Activated CD8-positive, alpha-beta memory T cell treated with anti-CD3 and anti-CD28 coated beads, Interleukin-2, amount 50 U/mL, for 48 hours (primary cell): Measurements from ENCODE around the gene ZFP69B.
"Not testable (repeated sequence)": the region's sequence is repeated elsewhere in the genome, so short reads cannot be mapped to it uniquely, and the experiment has no call there.

ENCODE experiments used
- DNase-seq: peaks from one replicate; pipeline ENCODE4 v3.0.0-alpha.2; 2020

ZFP69B gene

DNA sequence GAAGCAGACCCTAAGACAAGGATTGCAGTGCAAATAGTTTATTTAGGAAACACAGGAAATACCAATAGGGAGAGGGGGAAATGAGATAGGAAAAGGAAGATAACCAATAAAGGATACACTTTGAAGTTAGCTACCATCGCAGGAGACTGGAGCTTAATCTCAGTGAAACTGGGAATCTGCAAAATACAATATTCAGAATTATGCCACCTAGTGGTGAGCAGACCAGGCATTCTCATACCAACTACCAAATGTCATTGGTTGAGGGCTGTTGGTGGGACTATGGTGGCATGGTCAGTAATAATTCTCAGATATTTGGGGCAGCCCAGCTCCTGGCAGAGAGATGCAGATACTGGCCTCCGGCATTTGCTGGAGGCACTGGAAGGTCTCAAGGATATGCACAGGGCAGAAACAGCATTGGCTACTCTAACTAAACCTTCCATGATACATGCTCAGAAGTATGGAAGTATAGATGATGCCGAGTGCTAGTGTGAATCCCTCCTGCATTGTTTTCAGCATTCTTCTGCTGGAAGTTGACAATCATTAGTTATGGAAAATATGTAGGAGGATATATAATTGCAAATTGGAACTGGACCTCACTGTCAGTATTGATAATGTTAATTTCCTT, 11.8 kb upstream of the ZFP69B start:
- DNase-seq, result no peak

- DNase-seq, result no peak
Measured at GRCh38 chr1:40439247-40439646, 11.0 kb upstream of the ZFP69B start.

- DNase-seq, result peak; percentile 90
Measured at GRCh38 chr1:40450495-40451237, 390 bp downstream of the ZFP69B start.

DNA sequence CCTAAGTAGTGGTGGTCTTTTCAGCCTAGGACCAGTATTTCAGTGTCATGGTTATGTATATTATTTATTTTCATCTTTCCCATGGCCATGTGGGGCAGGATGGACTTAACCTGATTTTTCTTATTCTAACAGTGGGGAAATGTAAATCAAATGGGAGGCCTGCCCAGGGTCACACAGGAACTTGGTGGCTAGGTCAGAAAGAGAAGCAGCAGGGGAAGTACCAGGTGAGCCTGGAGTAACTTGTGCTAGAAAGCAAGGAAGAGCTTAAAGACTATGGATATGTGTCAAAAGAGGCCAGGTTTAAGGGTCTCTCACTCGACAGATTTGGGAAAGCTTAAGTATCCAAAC, 936 bp downstream of the ZFP69B start:
- DNase-seq, result peak; percentile 53

DNA sequence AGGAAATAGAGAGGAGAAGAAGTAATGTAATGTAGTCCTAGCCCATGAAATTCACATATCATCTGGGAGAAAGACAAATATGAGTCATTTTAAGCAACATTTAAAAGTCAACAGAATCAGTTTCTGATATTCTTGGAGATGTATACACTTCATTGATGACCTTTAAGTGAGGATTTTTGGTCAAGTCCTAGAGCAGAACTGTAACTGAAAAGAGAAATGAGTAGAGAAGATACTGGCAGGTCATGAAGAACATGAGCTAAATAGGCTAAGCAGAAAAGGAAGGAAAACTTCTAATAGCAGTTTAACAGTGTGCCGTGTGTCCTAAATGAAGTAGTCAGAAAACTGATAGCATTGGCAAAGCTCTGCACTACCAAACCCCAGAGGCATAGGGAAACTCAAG, 4.6 kb downstream of the ZFP69B start:
- DNase-seq, result no peak

DNA sequence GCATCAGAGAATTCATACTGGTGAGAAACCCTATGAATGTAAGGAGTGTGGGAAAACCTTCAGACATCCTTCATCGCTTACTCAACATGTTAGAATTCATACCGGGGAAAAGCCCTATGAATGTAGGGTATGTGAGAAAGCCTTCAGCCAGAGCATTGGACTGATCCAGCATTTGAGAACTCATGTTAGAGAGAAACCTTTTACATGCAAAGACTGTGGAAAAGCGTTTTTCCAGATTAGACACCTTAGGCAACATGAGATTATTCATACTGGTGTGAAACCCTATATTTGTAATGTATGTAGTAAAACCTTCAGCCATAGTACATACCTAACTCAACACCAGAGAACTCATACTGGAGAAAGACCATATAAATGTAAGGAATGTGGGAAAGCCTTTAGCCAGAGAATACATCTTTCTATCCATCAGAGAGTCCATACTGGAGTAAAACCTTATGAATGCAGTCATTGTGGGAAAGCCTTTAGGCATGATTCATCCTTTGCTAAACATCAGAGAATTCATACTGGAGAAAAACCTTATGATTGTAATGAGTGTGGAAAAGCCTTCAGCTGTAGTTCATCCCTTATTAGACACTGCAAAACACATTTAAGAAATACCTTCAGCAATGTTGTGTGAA, 12.8 kb downstream of the ZFP69B start:
- DNase-seq, result no peak

- no peak for DNase-seq
Measured at GRCh38 chr1:40469327-40469726, 19.1 kb downstream of the ZFP69B start.

- DNase-seq, result no peak
Measured at GRCh38 chr1:40475268-40475667, 25.0 kb downstream of the ZFP69B start.

- DNase-seq, result peak; percentile 86
Measured at GRCh38 chr1:40476924-40477677, 26.8 kb downstream of the ZFP69B start, which contains the start of gene ZFP69. Gene ZFP69, plus strand, starts transcription at chr1:40477290. Its CDS starts 2,072 bp downstream, at chr1:40479362.

- DNase-seq, result no peak
Measured at GRCh38 chr1:40477678-40478053, 27.4 kb downstream of the ZFP69B start.

DNA sequence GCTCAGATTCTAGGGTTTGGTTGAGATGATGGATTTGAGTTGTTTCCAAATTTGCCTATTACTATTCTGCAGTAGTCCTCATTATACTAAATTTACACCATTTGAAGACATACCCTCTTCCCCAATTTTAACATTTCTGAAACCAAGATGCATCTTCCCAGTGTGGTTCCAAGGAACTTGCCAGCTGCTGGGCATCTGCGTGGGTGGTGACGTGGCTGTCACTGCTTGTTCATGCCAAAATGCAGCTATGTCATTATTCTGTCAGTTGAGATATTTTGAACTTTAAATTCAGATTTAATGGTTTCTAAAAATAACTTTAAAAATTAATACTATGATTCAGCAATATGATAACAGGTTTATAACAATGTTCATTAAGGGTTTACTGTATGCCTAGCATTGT, 28.0 kb downstream of the ZFP69B start:
- DNase-seq, result no peak

DNA sequence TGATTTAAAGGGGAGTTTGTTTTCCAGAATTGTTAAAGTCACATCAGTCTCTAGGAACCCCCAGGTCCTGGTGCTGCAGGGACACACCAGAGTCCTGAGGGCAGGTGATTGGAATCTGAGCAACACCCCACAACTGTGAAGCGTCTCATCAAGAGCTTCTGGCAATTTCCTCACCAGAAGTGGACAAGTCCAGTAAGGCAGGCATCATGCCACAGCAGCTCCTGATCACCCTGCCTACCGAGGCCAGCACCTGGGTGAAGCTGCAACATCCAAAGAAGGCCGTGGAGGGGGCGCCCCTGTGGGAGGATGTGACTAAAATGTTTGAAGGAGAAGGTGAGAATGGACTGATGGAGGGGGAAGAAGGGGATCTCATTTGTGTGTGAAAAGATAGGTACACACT, 28.9 kb downstream of the ZFP69B start:
- peak; percentile 51 for DNase-seq

- no peak for DNase-seq
Measured at GRCh38 chr1:40495315-40495903, 45.1 kb downstream of the ZFP69B start.

- not testable (repeated sequence) for DNase-seq
Measured at GRCh38 chr1:40502651-40503050, 52.4 kb downstream of the ZFP69B start.

DNA sequence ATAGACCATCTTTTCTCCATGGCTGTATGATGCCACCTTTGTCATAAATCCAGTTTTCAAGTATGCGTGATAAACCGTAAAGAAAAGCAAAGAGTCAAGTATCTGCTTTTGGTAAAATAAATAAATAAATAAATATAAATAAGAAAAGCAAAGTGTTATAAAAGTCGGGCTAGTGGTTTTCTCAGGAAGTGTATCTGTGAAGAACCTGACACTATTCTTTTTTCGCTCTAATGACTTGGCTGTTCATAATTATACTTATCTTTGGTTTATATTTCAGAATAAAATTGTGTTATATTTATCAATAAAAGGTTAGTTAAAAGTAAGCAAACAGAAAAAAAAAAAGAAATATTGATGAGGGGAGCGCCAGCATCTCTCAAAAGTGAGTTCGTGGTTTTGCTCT, 57.7 kb downstream of the ZFP69B start:
- no peak for DNase-seq

DNA sequence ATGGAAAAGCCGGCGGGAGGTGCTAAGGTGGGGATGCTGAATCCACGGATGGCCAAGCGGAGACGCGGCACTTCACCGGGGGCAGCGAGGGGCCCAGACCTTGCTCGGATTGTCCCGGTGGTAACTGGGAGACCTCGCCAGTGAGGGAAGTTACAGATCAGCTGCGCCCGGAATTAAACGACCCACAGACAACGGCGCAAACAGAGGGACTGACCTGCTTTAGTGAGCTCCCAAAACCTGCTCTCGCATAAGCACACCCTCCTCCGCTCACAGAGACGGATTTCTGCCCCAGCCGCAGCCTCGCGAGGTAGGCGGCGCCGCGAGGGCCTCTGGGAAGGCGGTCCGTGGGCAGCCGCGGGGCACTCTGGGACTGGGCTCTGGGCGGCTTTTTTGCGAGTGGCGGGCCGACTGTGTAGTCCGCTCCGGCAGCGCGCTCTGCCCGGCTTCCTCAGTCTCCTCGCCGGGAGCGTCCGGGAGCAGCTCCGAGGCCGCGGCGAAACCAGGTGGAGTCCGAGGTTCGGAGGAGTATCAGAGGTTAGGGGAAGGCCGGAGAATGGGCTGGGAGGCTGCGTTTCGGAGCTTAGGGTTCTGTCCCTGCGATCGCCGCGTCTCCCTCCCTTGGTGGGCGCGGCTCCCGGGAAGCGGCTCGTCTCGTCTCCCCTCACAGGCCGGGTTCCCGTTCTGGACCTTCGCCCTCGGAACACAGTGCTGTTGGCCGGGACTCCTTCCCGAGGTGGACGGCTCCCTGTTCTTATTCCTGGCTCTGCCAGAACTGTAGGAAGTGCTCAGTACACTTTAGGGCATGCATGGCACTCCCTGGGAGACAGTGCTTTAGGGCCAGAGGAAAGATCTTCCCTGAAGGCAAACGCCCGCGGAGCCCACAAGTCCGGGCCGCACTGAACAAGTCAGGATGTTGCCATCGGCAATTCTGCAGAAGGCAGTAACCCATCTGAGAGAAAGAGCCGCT, 58.4 kb downstream of the ZFP69B start, which contains the start of gene EXO5:
EXO5 (plus strand) TSS at position 393 of the 967 bp plus-strand sequence. CDS start 5,778 bp downstream, outside the sequence.
- DNase-seq, result peak; percentile 93
